Effector memory CD8-positive, alpha-beta T cell (primary cell): ENCODE data around the gene FHIT.

Experiments used
- ATAC-seq: fragments of 150-1000 bp; cut with Tn5 transposase; replicated peaks from 2 replicates; pipeline ENCODE4 v1.10.0; 2021; ENCODE audit warnings: mild to moderate bottlenecking, moderate library complexity
- DNase-seq, 3 experiments: peaks; one replicate each; pipeline ENCODE4 v3.0.0; 2021
- H3K27ac Mint-ChIP-seq, 2 donors: one replicate each; pipeline ENCODE4 v1.8.0; 2022; ENCODE audit warnings: mild to moderate bottlenecking in 2 of 2, mixed read lengths in 2 of 2, moderate library complexity in 2 of 2
- H3K27me3 Mint-ChIP-seq, 2 donors: one replicate each; pipeline ENCODE4 v1.8.0; 2022; ENCODE audit warnings: mixed read lengths in 2 of 2
- H3K36me3 Mint-ChIP-seq: one replicate; pipeline ENCODE4 v1.8.0; 2022; ENCODE audit warnings: mild to moderate bottlenecking, moderate library complexity, mixed read lengths; ENCODE audit not compliant: insufficient read depth
- H3K4me1 Mint-ChIP-seq, 2 donors: one replicate each; pipeline ENCODE4 v1.8.0; 2022; ENCODE audit warnings: low read depth in 2 of 2, mixed read lengths in 2 of 2
- H3K4me3 Mint-ChIP-seq, 2 donors: one replicate each; pipeline ENCODE4 v1.8.0; 2022; ENCODE audit warnings: mild to moderate bottlenecking in 2 of 2, mixed read lengths in 2 of 2, moderate library complexity in 2 of 2
- H3K9me3 Mint-ChIP-seq, 2 donors: one replicate each; pipeline ENCODE4 v1.8.0; 2022; ENCODE audit warnings: mixed read lengths in 2 of 2

FHIT gene

GRCh38 chr3:60856257-60857046 lies 394.8 kb downstream of the FHIT start:
- Mint-ChIP-seq H3K9me3 (peaks cover 0 to 11% of the 10 kb centered on the region in 2 donors), H3K4me1 (no peaks in the 10 kb centered on the region), H3K27ac (no peak overlapping the region), H3K4me3 (no peak overlapping the region), H3K27me3 (no peaks in the 10 kb centered on the region), H3K36me3 (no peaks in the 10 kb centered on the region)
- DNase-seq (no peak), ATAC-seq (no peak)

- no peak overlapping the region for H3K4me3 Mint-ChIP-seq
- ATAC-seq (no peak), DNase-seq (no peak)
- no peaks in the 10 kb centered on the region for H3K36me3 Mint-ChIP-seq
- no peak overlapping the region for H3K27ac Mint-ChIP-seq
- no peaks in the 10 kb centered on the region for H3K4me1 Mint-ChIP-seq
- no peaks in the 10 kb centered on the region for H3K27me3 Mint-ChIP-seq
- peaks cover 0 to 11% of the 10 kb centered on the region in 2 donors for H3K9me3 Mint-ChIP-seq
Measured at GRCh38 chr3:60855250-60855649, 396.0 kb downstream of the FHIT start.

GRCh38 chr3:60854791-60855190 lies 396.5 kb downstream of the FHIT start:
- H3K4me1 Mint-ChIP-seq = no peaks in the 10 kb centered on the region
- ATAC-seq (no peak), DNase-seq (no peak)
- H3K4me3 Mint-ChIP-seq = no peak overlapping the region
- peaks cover 0 to 11% of the 10 kb centered on the region in 2 donors for H3K9me3 Mint-ChIP-seq
- H3K27ac Mint-ChIP-seq = no peak overlapping the region
- no peaks in the 10 kb centered on the region for H3K36me3 Mint-ChIP-seq
- H3K27me3 Mint-ChIP-seq = no peaks in the 10 kb centered on the region

GRCh38 chr3:60847791-60848190 lies 403.5 kb downstream of the FHIT start:
- DNase-seq (no peak), ATAC-seq (no peak)
- no peaks in the 10 kb centered on the region for H3K27me3 Mint-ChIP-seq
- H3K4me1 Mint-ChIP-seq = no peaks in the 10 kb centered on the region
- no peaks in the 10 kb centered on the region for H3K36me3 Mint-ChIP-seq
- no peak overlapping the region for H3K27ac Mint-ChIP-seq
- H3K4me3 Mint-ChIP-seq = no peak overlapping the region
- H3K9me3 Mint-ChIP-seq = no peaks in the 10 kb centered on the region

GRCh38 chr3:60844256-60844655 lies 407.0 kb downstream of the FHIT start:
- ATAC-seq (no peak), DNase-seq (no peak)
- Mint-ChIP-seq H3K36me3 (no peaks in the 10 kb centered on the region), H3K4me1 (no peaks in the 10 kb centered on the region), H3K27me3 (no peaks in the 10 kb centered on the region), H3K27ac (no peak overlapping the region), H3K4me3 (no peak overlapping the region), H3K9me3 (no peaks in the 10 kb centered on the region)

GRCh38 chr3:60841355-60841754 lies 409.9 kb downstream of the FHIT start:
- H3K4me1 Mint-ChIP-seq = no peaks in the 10 kb centered on the region
- H3K9me3 Mint-ChIP-seq = no peaks in the 10 kb centered on the region
- H3K27me3 Mint-ChIP-seq = no peaks in the 10 kb centered on the region
- peaks cover 3% of the 10 kb centered on the region for H3K36me3 Mint-ChIP-seq
- H3K27ac Mint-ChIP-seq = no peak overlapping the region
- DNase-seq = no peak
- no peak overlapping the region for H3K4me3 Mint-ChIP-seq
- no peak for ATAC-seq

GRCh38 chr3:60839246-60839645 lies 412.0 kb downstream of the FHIT start:
- Mint-ChIP-seq H3K36me3 (peaks cover 3% of the 10 kb centered on the region), H3K4me1 (no peaks in the 10 kb centered on the region), H3K27ac (no peak overlapping the region), H3K4me3 (no peak overlapping the region), H3K27me3 (no peaks in the 10 kb centered on the region), H3K9me3 (peaks cover 0 to 2% of the 10 kb centered on the region in 2 donors)
- ATAC-seq (no peak), DNase-seq (no peak)

GRCh38 chr3:60835796-60836195 lies 415.5 kb downstream of the FHIT start:
- Mint-ChIP-seq H3K36me3 (peaks cover 3% of the 10 kb centered on the region), H3K9me3 (peaks cover 0 to 2% of the 10 kb centered on the region in 2 donors), H3K4me3 (no peak overlapping the region), H3K27me3 (no peaks in the 10 kb centered on the region), H3K4me1 (no peaks in the 10 kb centered on the region), H3K27ac (no peak overlapping the region)
- ATAC-seq (no peak), DNase-seq (no peak)

- H3K27me3 Mint-ChIP-seq = no peaks in the 10 kb centered on the region
- DNase-seq (no peak), ATAC-seq (no peak)
- H3K27ac Mint-ChIP-seq = no peak overlapping the region
- no peaks in the 10 kb centered on the region for H3K9me3 Mint-ChIP-seq
- no peaks in the 10 kb centered on the region for H3K36me3 Mint-ChIP-seq
- H3K4me3 Mint-ChIP-seq = no peak overlapping the region
- no peaks in the 10 kb centered on the region for H3K4me1 Mint-ChIP-seq
Measured at GRCh38 chr3:60829058-60829457, 422.2 kb downstream of the FHIT start.

GRCh38 chr3:60827666-60828065 lies 423.6 kb downstream of the FHIT start:
- Mint-ChIP-seq H3K36me3 (no peaks in the 10 kb centered on the region), H3K4me3 (no peak overlapping the region), H3K27me3 (no peaks in the 10 kb centered on the region), H3K9me3 (peaks cover 0 to 11% of the 10 kb centered on the region in 2 donors), H3K27ac (no peak overlapping the region), H3K4me1 (no peaks in the 10 kb centered on the region)
- no peak for DNase-seq
- no peak for ATAC-seq

GRCh38 chr3:60826511-60826910 lies 424.7 kb downstream of the FHIT start:
- Mint-ChIP-seq H3K27me3 (no peaks in the 10 kb centered on the region), H3K27ac (no peak overlapping the region), H3K4me3 (no peak overlapping the region), H3K9me3 (peaks cover 0 to 11% of the 10 kb centered on the region in 2 donors), H3K36me3 (no peaks in the 10 kb centered on the region), H3K4me1 (no peaks in the 10 kb centered on the region)
- DNase-seq = no peak
- ATAC-seq = no peak

GRCh38 chr3:60812502-60812901 lies 438.8 kb downstream of the FHIT start:
- no peaks in the 10 kb centered on the region for H3K36me3 Mint-ChIP-seq
- H3K9me3 Mint-ChIP-seq = no peaks in the 10 kb centered on the region
- H3K27me3 Mint-ChIP-seq = no peaks in the 10 kb centered on the region
- no peak for DNase-seq
- no peaks in the 10 kb centered on the region for H3K4me1 Mint-ChIP-seq
- H3K27ac Mint-ChIP-seq = no peak overlapping the region
- ATAC-seq = no peak
- no peak overlapping the region for H3K4me3 Mint-ChIP-seq

GRCh38 chr3:60810881-60811280 lies 440.4 kb downstream of the FHIT start:
- no peaks in the 10 kb centered on the region for H3K36me3 Mint-ChIP-seq
- no peaks in the 10 kb centered on the region for H3K9me3 Mint-ChIP-seq
- no peak for DNase-seq
- H3K4me1 Mint-ChIP-seq = no peaks in the 10 kb centered on the region
- no peak for ATAC-seq
- H3K4me3 Mint-ChIP-seq = no peak overlapping the region
- H3K27me3 Mint-ChIP-seq = no peaks in the 10 kb centered on the region
- H3K27ac Mint-ChIP-seq = no peak overlapping the region

- DNase-seq = no peak
Measured at GRCh38 chr3:60809857-60810610, 441.2 kb downstream of the FHIT start.

More at GRCh38 chr3:60809857-60810610, 441.2 kb downstream of the FHIT start:
- Mint-ChIP-seq H3K4me1 (no peaks in the 10 kb centered on the region), H3K9me3 (no peaks in the 10 kb centered on the region), H3K27me3 (no peaks in the 10 kb centered on the region), H3K4me3 (no peak overlapping the region), H3K27ac (no peak overlapping the region), H3K36me3 (no peaks in the 10 kb centered on the region)
- no peak for ATAC-seq
